PC-3 (cell line): ENCODE results near the gene ATG4A.

ENCODE experiments used
- CTCF ChIP-seq: fragments of 300-600 bp; sonication (generic); conservative IDR thresholded peaks from 2 replicates; pipeline ENCODE4 v1.5.1; 2017; ENCODE audit warnings: antibody characterized with exemption, low read depth, mild to moderate bottlenecking, low read length
- EZH2 ChIP-seq: fragments of 300-600 bp; sonication (generic); IDR thresholded peaks from one replicate; pipeline ENCODE4 v1.6.1; 2017; ENCODE audit warnings: antibody characterized with exemption, mild to moderate bottlenecking, low read length; ENCODE audit not compliant: unreplicated experiment
- EZH2phosphoT487 ChIP-seq: fragments of 300-600 bp; sonication (generic); IDR thresholded peaks from 2 replicates; pipeline ENCODE4 v1.6.1; 2018; ENCODE audit warnings: mild to moderate bottlenecking, antibody characterized with exemption, low read length, borderline replicate concordance

- TF ChIP-seq CTCF (no peak), EZH2phosphoT487 (no peak), EZH2 (no peak)
Observed at GRCh38 chrX:108091878-108092291, 307 bp downstream of the ATG4A start.
